Measurements from ENCODE around the gene PTEN.
A peak's percentile ranks its signal among the peaks of the same experiment; 100 is the strongest.

PTEN gene

GRCh38 chr10:87920538-87920937 lies 57.1 kb downstream of the PTEN start:
- DNase-seq (ENCODE audit: low spot score) = no peak

GRCh38 chr10:87921931-87922688 lies 58.7 kb downstream of the PTEN start:
- DNase-seq (ENCODE audit: low spot score) = no peak

GRCh38 chr10:87923233-87923632 lies 59.8 kb downstream of the PTEN start:
- DNase-seq (ENCODE audit: low spot score) = no peak

- no peak for DNase-seq (ENCODE audit: low spot score)
Measured at GRCh38 chr10:87925570-87925969, 62.1 kb downstream of the PTEN start.

- peak; percentile 24 for DNase-seq (ENCODE audit: low spot score)
Measured at GRCh38 chr10:87927091-87927490, 63.7 kb downstream of the PTEN start.

GRCh38 chr10:87928996-87929395 lies 65.6 kb downstream of the PTEN start:
- no peak for DNase-seq (ENCODE audit: low spot score)

- no peak for DNase-seq (ENCODE audit: low spot score)
Measured at GRCh38 chr10:87930141-87930540, 66.7 kb downstream of the PTEN start.

GRCh38 chr10:87930934-87931835 lies 67.8 kb downstream of the PTEN start:
- no peak for DNase-seq (ENCODE audit: low spot score)

GRCh38 chr10:87931836-87932230 lies 68.4 kb downstream of the PTEN start:
- peak; percentile 5 for DNase-seq (ENCODE audit: low spot score)

- peak; percentile 7 for DNase-seq (ENCODE audit: low spot score)
Measured at GRCh38 chr10:87935290-87936141, 72.1 kb downstream of the PTEN start.

GRCh38 chr10:87940210-87940609 lies 76.8 kb downstream of the PTEN start:
- DNase-seq (ENCODE audit: low spot score) = no peak

GRCh38 chr10:87942884-87943527 lies 79.6 kb downstream of the PTEN start:
- no peak for DNase-seq (ENCODE audit: low spot score)

GRCh38 chr10:87945984-87946383 lies 82.6 kb downstream of the PTEN start:
- no peak for DNase-seq (ENCODE audit: low spot score)

GRCh38 chr10:87952612-87953011 lies 89.2 kb downstream of the PTEN start:
- DNase-seq (ENCODE audit: low spot score) = no peak

GRCh38 chr10:87956055-87956454 lies 92.6 kb downstream of the PTEN start:
- DNase-seq (ENCODE audit: low spot score) = no peak

GRCh38 chr10:87957702-87958101 lies 94.3 kb downstream of the PTEN start:
- DNase-seq (ENCODE audit: low spot score) = no peak

- no peak for DNase-seq (ENCODE audit: low spot score)
Measured at GRCh38 chr10:87960230-87960629, 96.8 kb downstream of the PTEN start.

GRCh38 chr10:87961314-87961713 lies 97.9 kb downstream of the PTEN start:
- peak; percentile 58 for DNase-seq (ENCODE audit: low spot score)

GRCh38 chr10:87966459-87966858 lies 103.0 kb downstream of the PTEN start:
- DNase-seq (ENCODE audit: low spot score) = no peak

GRCh38 chr10:87973635-87974034 lies 110.2 kb downstream of the PTEN start:
- peak; percentile 24 for DNase-seq (ENCODE audit: low spot score)

GRCh38 chr10:87974130-87974529 lies 110.7 kb downstream of the PTEN start:
- no peak for DNase-seq (ENCODE audit: low spot score)

- DNase-seq (ENCODE audit: low spot score) = no peak
Measured at GRCh38 chr10:87974769-87975168, 111.3 kb downstream of the PTEN start.
